NB4 (cell line): Measurements from ENCODE around the gene PDGFC.

Experiments used
- CTCF ChIP-seq: IDR thresholded peaks from one replicate; pipeline ENCODE4 v1.5.1; 2012; ENCODE audit warnings: low read depth, low read length
- MYC ChIP-seq: IDR thresholded peaks from 2 replicates; pipeline ENCODE4 v1.6.1; 2011; ENCODE audit warnings: low read depth, low read length
- POLR2A ChIP-seq: IDR thresholded peaks from 2 replicates; pipeline ENCODE4 v1.6.1; 2011; ENCODE audit warnings: mild to moderate bottlenecking; ENCODE audit not compliant: insufficient read length; ENCODE audit errors: extremely low read depth

- TF ChIP-seq CTCF: no peak
- TF ChIP-seq POLR2A: no peak
- TF ChIP-seq MYC: no peak
Observed at GRCh38 chr4:156799121-156799589, 172.4 kb downstream of the PDGFC start.
